Right kidney (tissue), 1 donor: Measurements from ENCODE around the gene PIGU.
"Not testable (repeated sequence)": the region's sequence is repeated elsewhere in the genome, so short reads cannot be mapped to it uniquely, and the experiment has no call there.

ENCODE experiments used
- DNase-seq: peaks from one replicate; pipeline ENCODE4 v3.0.0-alpha.2; 2016

PIGU gene

GRCh38 chr20:34664751-34665150 is 12.1 kb downstream of the PIGU start:
- not testable (repeated sequence) for DNase-seq

GRCh38 chr20:34663213-34663943 is 13.5 kb downstream of the PIGU start:
- DNase-seq, result no peak

- DNase-seq, result not testable (repeated sequence)
Observed at GRCh38 chr20:34661811-34662210, 15.1 kb downstream of the PIGU start.

- DNase-seq, result not testable (repeated sequence)
Observed at GRCh38 chr20:34658654-34659053, 18.2 kb downstream of the PIGU start.

- no peak for DNase-seq
Observed at GRCh38 chr20:34654207-34654744, 22.6 kb downstream of the PIGU start.

- no peak for DNase-seq
Observed at GRCh38 chr20:34651200-34651599, 25.7 kb downstream of the PIGU start.

GRCh38 chr20:34647737-34648136 is 29.2 kb downstream of the PIGU start:
- DNase-seq, result no peak

- DNase-seq, result no peak
Observed at GRCh38 chr20:34644951-34645350, 31.9 kb downstream of the PIGU start.

- DNase-seq, result no peak
Observed at GRCh38 chr20:34644345-34644744, 32.5 kb downstream of the PIGU start.

GRCh38 chr20:34643928-34644327 is 33.0 kb downstream of the PIGU start:
- no peak for DNase-seq

- DNase-seq, result no peak
Observed at GRCh38 chr20:34642009-34642408, 34.9 kb downstream of the PIGU start.

- DNase-seq, result peak; percentile 16
Observed at GRCh38 chr20:34639755-34640222, 37.1 kb downstream of the PIGU start.

GRCh38 chr20:34638532-34638931 is 38.4 kb downstream of the PIGU start:
- DNase-seq, result no peak

GRCh38 chr20:34638039-34638292 is 38.9 kb downstream of the PIGU start:
- no peak for DNase-seq

- DNase-seq, result no peak
Observed at GRCh38 chr20:34637245-34638038, 39.5 kb downstream of the PIGU start.

GRCh38 chr20:34636648-34637047 is 40.2 kb downstream of the PIGU start:
- DNase-seq, result no peak

- no peak for DNase-seq
Observed at GRCh38 chr20:34634392-34634791, 42.5 kb downstream of the PIGU start.

GRCh38 chr20:34632870-34633452 is 43.9 kb downstream of the PIGU start:
- no peak for DNase-seq

- DNase-seq, result no peak
Observed at GRCh38 chr20:34629904-34630303, 47.0 kb downstream of the PIGU start.

- no peak for DNase-seq
Observed at GRCh38 chr20:34629342-34629741, 47.5 kb downstream of the PIGU start.

GRCh38 chr20:34628026-34628425 is 48.9 kb downstream of the PIGU start:
- DNase-seq, result no peak

- no peak for DNase-seq
Observed at GRCh38 chr20:34627458-34627857, 49.4 kb downstream of the PIGU start.

- no peak for DNase-seq
Observed at GRCh38 chr20:34626992-34627391, 49.9 kb downstream of the PIGU start.
